Activated T-cell treated with anti-CD3 and anti-CD28 coated beads, Interleukin-2, amount 50 U/mL, for 72 hours (primary cell): ENCODE results near the gene CSMD2. TPM values are rescaled to one million over a fixed set of nuclear protein-coding genes. Genes with fewer than 3 reads are reported as not detected.

Experiments
- ATAC-seq, 2 donors: fragments of 150-1000 bp; cut with Tn5 transposase; replicated peaks in 1 of 2; 2 replicates each; pipeline ENCODE4 v1.10.0; 2021; ENCODE audit warnings: moderate library complexity in 2 of 2, mild to moderate bottlenecking in 1 of 2
- DNase-seq, 2 donors: peaks; one replicate each; pipeline ENCODE4 v3.0.0; 2021 to 2022; ENCODE audit warnings: mixed read lengths in 1 of 2
- H3K27ac Mint-ChIP-seq: one replicate; pipeline ENCODE4 v1.8.0; 2022; ENCODE audit warnings: mild to moderate bottlenecking, moderate library complexity, mixed read lengths
- H3K27me3 Mint-ChIP-seq: one replicate; pipeline ENCODE4 v1.8.0; 2022; ENCODE audit warnings: low read depth, mixed read lengths
- H3K36me3 Mint-ChIP-seq, 2 donors: one replicate each; pipeline ENCODE4 v1.8.0; 2022; ENCODE audit warnings: mixed read lengths in 2 of 2, mild to moderate bottlenecking in 1 of 2; ENCODE audit not compliant: insufficient read depth in 2 of 2
- H3K4me1 Mint-ChIP-seq: one replicate; pipeline ENCODE4 v1.8.0; 2022; ENCODE audit warnings: low read depth, mixed read lengths
- H3K4me3 Mint-ChIP-seq, 2 donors: one replicate each; pipeline ENCODE4 v1.8.0; 2022; ENCODE audit warnings: mild to moderate bottlenecking in 2 of 2, mixed read lengths in 2 of 2, moderate library complexity in 2 of 2
- H3K9me3 Mint-ChIP-seq, 2 donors: one replicate each; pipeline ENCODE4 v1.8.0; 2022; ENCODE audit warnings: mixed read lengths in 2 of 2
- total RNA-seq, 2 donors: library from RNA; stranded (reverse); gene quantifications; one replicate each; pipeline ENCODE4 v1.2.3, GENCODE V29; 2022

The CSMD2 gene
- total RNA-seq, 2 donors from 2014 or later: not detected

DNA sequence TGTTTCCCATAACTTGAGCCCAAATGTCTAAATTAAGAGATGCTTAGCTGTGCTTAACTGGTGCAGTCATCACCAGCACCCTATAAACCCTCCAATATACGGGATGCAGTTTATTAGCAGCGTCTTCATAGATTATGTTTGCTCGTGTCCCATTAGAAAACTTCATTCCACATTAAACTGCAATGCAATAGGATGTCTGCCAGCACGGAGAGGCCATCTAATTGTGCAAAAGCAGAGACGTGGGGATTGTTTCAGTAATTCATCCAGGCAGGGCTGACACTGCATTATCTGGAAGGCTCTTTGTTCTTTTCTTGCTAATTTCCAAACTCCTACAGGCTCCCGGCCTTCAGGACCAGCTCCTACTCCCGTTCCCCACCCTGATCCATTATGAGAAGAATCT, 89.5 kb downstream of the CSMD2 start:
- no peak for ATAC-seq
- Mint-ChIP-seq H3K27ac (no peak overlapping the region), H3K4me1 (no peaks in the 10 kb centered on the region), H3K27me3 (no peaks in the 10 kb centered on the region), H3K36me3 (no peaks in the 10 kb centered on the region), H3K9me3 (peaks cover 2 to 5% of the 10 kb centered on the region in 2 donors), H3K4me3 (no peak overlapping the region)
- no peak for DNase-seq

DNA sequence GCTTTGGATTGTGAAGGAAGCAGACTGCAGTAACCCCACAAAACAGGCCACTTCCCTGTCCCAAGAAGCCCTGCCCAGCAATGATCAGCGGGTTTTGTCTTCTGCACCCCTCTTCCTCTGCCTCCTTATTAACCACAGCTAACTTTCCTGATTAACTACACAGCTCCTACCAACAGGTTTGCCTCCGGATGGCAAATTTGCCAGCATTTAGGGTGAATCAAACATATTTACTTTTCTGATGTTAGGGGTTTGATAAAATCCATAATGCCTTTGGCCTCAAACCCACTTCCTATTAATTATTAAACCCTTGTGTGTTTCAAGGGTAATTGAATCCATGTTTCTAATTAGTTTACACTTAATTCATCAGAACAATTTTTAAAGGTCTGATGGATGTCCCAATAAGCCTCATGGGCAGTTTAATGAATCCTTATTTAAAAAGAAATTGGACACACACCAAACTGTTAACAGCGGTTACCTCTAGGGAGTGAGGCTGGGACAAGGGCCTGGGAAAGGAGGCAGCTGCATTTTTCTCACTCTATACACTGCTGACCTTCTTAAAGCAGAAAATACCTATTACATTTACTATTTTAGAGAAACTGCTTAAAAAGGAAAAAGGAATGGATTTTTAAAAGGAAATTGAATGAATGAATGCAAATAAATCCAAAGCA, 91.9 kb downstream of the CSMD2 start:
- H3K4me1 Mint-ChIP-seq: no peaks in the 10 kb centered on the region
- no peak overlapping the region for H3K4me3 Mint-ChIP-seq
- DNase-seq (no peak), ATAC-seq (no peak)
- H3K36me3 Mint-ChIP-seq: no peaks in the 10 kb centered on the region
- H3K27me3 Mint-ChIP-seq: no peaks in the 10 kb centered on the region
- H3K27ac Mint-ChIP-seq: no peak overlapping the region
- peaks cover 0 to 3% of the 10 kb centered on the region in 2 donors for H3K9me3 Mint-ChIP-seq

DNA sequence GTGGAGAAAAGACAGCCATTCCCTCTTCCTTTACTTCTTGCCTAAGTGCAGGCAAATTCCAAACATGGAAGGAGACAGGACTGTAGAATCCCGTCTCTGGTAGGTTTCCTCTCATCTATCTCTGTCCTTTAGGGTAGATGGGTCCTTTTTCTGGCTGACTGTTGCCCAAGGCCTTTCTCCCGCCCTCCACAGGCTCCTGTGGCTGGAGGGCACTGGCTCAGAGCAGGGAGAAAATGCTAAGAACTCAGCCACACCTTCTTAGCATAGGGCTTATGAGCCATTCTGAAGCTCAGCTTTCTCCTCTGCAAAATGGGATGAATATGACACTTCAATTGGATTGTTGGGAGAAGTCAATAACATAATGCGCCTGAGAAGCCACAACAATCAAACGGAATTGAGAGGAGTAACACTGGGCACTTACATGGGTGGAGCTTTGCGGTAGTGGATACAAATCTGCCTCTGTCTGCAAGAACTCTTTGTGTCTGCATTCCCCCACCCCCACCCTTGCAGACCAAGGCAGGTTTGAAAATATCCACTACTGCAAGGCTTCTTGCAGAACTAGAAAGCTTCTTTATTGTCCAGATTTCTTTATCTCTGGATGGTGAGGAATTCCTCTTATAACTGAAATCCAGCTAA, 94.7 kb downstream of the CSMD2 start:
- DNase-seq (no peak), ATAC-seq (no peak)
- Mint-ChIP-seq H3K9me3 (peaks cover 0 to 3% of the 10 kb centered on the region in 2 donors), H3K4me1 (no peaks in the 10 kb centered on the region), H3K27ac (no peak overlapping the region), H3K27me3 (no peaks in the 10 kb centered on the region), H3K4me3 (no peak overlapping the region), H3K36me3 (no peaks in the 10 kb centered on the region)

DNA sequence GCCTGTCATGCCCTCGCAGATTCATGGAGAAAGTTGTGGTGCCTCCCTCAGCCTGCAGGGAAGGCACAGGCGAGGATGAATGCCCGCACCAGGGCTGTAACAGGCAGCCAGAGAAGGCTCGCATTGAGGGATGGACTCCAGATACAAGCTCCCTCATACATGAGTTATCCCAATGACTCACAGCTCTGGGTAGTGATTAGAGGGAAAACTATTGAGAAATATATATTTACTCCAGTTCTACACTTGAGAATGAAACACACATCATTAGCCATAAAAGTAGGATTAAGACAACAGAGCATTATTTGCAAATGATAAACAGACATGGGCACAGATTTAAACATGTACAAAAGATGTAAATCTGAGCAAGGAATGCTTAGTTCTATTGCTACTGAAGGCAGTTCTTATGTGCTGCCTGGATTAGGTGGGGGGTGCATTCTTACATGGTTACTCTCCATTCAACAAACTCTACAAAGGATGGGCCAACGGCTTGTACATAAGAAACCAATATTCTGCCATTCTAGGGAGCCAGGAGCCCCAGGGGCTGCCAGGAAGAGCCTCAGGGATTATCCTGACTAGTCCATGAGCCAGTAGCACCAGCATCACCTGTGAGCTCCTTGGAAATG, 97.9 kb downstream of the CSMD2 start:
- Mint-ChIP-seq H3K36me3 (no peaks in the 10 kb centered on the region), H3K27me3 (no peaks in the 10 kb centered on the region), H3K27ac (no peak overlapping the region), H3K9me3 (peaks cover 0 to 3% of the 10 kb centered on the region in 2 donors), H3K4me1 (no peaks in the 10 kb centered on the region), H3K4me3 (no peak overlapping the region)
- ATAC-seq: no peak
- no peak for DNase-seq

DNA sequence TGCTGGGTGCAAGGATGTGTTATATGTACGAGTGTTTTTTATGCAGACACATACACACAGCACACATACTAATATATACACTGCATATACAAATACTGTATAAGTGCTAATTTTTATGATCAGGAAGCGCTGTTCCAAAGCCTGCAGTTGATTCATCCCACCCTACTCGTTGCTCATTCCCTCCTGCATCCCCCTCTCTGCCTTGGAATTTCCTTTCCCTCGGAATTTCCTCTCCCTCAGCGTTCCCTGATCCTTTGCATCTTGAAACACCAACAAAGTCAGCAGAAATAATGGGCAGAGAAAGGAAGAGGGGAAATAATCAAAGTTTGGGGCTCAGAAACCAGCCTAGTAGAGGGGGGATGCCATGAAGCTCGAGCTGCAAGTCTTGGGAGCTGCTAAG, 98.9 kb downstream of the CSMD2 start:
- Mint-ChIP-seq H3K36me3 (no peaks in the 10 kb centered on the region), H3K9me3 (peaks cover 0 to 3% of the 10 kb centered on the region in 2 donors), H3K4me3 (no peak overlapping the region), H3K27ac (no peak overlapping the region), H3K4me1 (no peaks in the 10 kb centered on the region), H3K27me3 (no peaks in the 10 kb centered on the region)
- DNase-seq (no peak), ATAC-seq (no peak)

DNA sequence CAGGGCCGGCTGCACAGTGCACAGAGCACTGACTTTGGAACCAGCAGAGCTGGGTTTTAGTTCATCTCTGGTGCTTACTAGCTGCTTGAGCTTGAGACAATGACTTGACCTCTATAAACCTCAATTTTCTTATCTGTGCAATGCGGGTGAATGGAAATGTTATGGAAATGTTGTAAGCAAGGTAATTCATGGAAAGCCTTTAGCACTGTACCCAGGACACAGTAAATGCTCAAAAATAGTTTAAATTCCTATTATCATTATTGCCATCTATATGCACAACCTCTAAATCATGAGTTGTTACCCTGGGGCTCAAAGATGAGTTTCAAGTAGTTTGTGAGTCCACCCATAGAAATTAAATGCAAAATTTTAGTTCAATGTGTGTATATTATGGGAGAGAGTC, 99.5 kb downstream of the CSMD2 start:
- H3K36me3 Mint-ChIP-seq: no peaks in the 10 kb centered on the region
- H3K9me3 Mint-ChIP-seq: peaks cover 0 to 3% of the 10 kb centered on the region in 2 donors
- ATAC-seq (no peak), DNase-seq (no peak)
- no peak overlapping the region for H3K27ac Mint-ChIP-seq
- no peaks in the 10 kb centered on the region for H3K27me3 Mint-ChIP-seq
- no peak overlapping the region for H3K4me3 Mint-ChIP-seq
- no peaks in the 10 kb centered on the region for H3K4me1 Mint-ChIP-seq

DNA sequence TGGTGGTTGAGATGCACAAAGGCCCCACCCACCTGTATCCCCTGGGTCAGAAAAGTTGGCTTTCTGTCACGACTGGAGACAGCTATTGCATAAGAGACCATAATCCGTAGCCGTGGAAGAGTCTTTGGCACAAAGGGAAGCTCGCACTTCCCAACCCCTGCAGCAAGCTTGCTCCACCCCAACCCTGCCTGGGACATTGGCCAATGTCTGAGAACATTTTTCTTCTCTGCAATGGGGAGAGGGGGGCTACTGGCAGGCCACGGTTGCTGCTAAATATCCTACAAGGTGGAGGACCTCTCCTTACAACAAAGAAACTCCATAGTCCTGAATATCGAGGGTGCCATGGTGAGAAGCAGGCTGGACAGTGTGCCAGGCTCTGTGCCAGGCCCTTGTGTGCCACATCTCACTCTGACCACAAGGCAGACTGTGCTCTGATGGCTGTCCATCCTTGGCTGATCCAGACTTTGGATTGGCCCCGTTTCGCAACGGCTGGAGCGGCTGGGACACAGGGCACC, 104.1 kb downstream of the CSMD2 start:
- peaks cover 15% of the 10 kb centered on the region for H3K27me3 Mint-ChIP-seq
- no peak overlapping the region for H3K4me3 Mint-ChIP-seq
- no peak for ATAC-seq
- no peaks in the 10 kb centered on the region for H3K36me3 Mint-ChIP-seq
- H3K4me1 Mint-ChIP-seq: no peaks in the 10 kb centered on the region
- no peaks in the 10 kb centered on the region for H3K9me3 Mint-ChIP-seq
- no peak for DNase-seq
- H3K27ac Mint-ChIP-seq: no peak overlapping the region

DNA sequence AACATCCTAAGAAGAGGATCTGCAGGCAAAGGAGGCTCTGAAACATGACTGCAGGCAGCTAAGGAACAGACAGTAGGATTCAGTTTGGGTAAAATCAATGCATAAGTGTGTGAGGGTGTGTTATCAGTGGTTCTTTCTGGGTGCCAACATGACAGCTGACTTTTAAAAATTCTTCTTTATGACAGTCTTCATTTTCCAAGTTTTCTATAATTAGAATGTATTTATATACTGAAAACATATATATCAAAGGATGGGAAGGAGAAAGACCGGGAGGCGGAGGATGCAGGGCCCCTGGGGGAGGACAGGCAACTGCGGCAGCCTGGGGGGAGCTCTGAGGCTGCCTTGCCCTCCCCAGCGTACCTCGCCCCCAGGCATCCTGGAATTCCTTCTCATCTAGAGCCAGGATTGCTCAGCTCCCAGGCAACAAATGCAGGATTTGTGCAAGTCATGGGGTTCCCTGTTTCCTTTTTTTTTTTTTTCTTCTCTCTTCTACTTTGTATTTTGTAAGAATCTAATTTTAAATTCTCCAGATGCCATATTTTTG, 104.8 kb downstream of the CSMD2 start:
- ATAC-seq (no peak), DNase-seq (no peak)
- Mint-ChIP-seq H3K36me3 (no peaks in the 10 kb centered on the region), H3K27me3 (peaks cover 15% of the 10 kb centered on the region), H3K27ac (no peak overlapping the region), H3K4me1 (no peaks in the 10 kb centered on the region), H3K9me3 (no peaks in the 10 kb centered on the region), H3K4me3 (no peak overlapping the region)

DNA sequence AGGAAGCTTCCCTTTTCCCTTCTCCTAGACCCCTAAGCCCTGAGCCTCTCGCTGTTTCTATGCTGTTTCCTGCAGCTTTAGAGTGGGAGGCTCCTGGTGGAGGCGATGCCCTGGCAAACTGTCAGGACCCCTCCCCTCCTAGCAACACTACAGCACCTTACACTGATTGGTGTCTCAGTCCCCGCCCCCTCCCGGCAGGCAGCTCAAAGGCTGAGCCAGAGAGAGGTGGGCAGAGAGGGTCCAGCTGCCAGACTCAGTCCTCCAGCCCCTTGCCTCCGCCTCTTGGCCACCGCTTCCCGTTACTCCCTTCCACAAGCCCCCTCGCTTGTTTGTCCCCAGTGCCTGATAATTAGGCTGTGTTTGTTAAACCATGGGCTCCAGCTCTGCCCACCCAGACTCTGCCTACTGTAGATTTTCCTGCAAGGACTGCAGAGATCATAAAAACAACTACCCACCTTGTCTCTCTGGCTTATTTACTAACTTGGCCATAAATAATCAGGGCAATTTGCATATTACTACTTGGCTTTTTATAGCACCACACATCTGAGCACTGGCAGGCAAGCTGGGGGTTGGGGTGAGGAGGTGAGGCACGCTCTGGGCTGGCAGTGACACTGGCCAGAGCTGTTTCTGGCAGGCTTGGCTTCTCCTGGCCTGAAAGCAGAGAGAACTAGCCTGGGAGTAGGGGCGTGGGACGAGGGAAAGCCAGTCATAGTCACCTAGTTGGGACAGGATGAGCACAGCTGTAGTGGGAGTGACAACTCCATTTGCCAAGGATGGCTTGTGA, 107.5 kb downstream of the CSMD2 start:
- Mint-ChIP-seq H3K27ac (no peak overlapping the region), H3K9me3 (no peaks in the 10 kb centered on the region), H3K36me3 (no peaks in the 10 kb centered on the region), H3K4me1 (no peaks in the 10 kb centered on the region), H3K4me3 (no peak overlapping the region), H3K27me3 (peaks cover 15% of the 10 kb centered on the region)
- no peak for ATAC-seq
- no peak for DNase-seq

DNA sequence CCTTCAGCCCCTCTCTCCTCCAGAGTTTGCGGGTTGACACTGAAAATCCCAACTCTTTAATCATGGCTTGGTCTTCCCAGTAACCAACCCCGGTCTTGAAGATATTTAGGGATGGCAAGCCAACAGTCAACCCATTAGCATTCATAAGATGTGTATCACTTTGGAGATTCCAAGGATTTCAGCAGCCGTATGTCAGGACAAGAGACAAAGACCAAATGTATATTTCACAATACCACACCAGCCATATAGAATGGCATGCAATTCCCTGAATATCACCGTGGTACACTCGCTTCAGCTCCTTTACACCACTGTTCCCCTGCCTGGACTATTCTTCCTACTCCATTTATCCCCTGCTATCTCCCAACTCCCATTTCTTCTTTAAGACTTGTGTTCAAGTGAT, 109.2 kb downstream of the CSMD2 start:
- Mint-ChIP-seq H3K27me3 (peaks cover 15% of the 10 kb centered on the region), H3K36me3 (no peaks in the 10 kb centered on the region), H3K9me3 (no peaks in the 10 kb centered on the region), H3K27ac (no peak overlapping the region), H3K4me3 (no peak overlapping the region), H3K4me1 (no peaks in the 10 kb centered on the region)
- DNase-seq: no peak
- no peak for ATAC-seq

DNA sequence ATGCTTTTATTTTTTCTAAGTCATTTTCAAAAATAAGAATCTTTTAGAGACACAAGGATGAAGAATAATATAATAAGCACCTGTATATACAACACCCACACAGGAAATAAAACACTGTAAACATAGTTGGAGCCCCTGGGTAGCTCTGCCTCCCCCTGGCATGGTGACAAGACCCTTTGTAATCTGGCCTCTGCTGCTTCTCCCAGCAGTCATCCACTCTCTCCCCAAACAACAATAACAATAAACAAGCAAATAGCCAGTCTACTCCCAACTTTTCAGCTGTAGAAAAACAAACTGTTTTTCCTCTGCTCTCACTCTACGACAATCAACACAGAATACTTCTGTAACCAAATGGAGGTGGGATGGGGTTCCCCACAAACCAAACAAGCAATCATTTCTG, 110.1 kb downstream of the CSMD2 start:
- H3K27ac Mint-ChIP-seq: no peak overlapping the region
- H3K9me3 Mint-ChIP-seq: no peaks in the 10 kb centered on the region
- peaks cover 15% of the 10 kb centered on the region for H3K27me3 Mint-ChIP-seq
- no peak for ATAC-seq
- DNase-seq: no peak
- no peaks in the 10 kb centered on the region for H3K36me3 Mint-ChIP-seq
- no peaks in the 10 kb centered on the region for H3K4me1 Mint-ChIP-seq
- H3K4me3 Mint-ChIP-seq: no peak overlapping the region

DNA sequence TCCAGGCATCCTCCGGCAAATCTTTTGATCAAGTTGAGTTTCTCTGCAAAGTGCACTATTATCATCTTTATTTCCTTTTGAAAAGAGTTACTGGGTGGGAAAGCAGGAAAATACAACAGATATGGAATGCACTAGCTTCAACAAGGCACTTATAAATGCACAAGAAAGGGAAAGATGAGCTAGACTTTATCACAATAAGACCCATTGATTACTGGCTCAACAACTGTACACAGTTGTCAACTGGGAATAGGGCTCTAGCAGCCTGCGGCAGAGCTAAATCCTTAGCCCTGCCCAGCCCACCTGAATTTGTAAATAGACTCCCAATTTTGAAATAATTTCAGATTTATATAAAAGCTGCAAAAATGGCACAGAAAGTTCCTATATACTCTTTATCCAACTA, 111.4 kb downstream of the CSMD2 start:
- Mint-ChIP-seq H3K36me3 (no peaks in the 10 kb centered on the region), H3K9me3 (no peaks in the 10 kb centered on the region), H3K4me3 (no peak overlapping the region), H3K27me3 (peaks cover 10% of the 10 kb centered on the region), H3K4me1 (no peaks in the 10 kb centered on the region), H3K27ac (no peak overlapping the region)
- DNase-seq (no peak), ATAC-seq (no peak)

DNA sequence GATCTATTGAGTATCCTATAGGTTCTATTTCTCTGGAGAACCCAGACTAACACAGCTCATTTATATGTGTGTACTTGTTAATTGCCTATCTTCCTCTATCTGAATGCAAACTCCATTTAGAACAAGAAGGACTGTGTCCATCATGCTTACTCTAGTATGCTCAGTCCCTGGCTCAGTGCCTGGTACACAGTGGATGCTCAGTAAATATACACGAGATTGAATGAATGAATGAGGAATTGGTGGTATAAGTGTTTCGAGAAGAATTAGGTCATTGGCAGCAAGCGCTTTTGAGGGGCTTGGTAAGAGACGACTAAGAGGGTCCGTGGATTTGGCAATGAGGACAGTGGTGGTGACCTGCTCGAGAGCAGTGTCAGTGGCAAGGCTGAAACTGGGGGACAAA, 112.5 kb downstream of the CSMD2 start:
- Mint-ChIP-seq H3K27me3 (peaks cover 3% of the 10 kb centered on the region), H3K4me1 (no peaks in the 10 kb centered on the region), H3K9me3 (no peaks in the 10 kb centered on the region), H3K36me3 (no peaks in the 10 kb centered on the region), H3K27ac (no peak overlapping the region), H3K4me3 (no peak overlapping the region)
- DNase-seq: no peak
- ATAC-seq: no peak
